ENCODE measurements around the gene CPSF3.

CPSF3 gene

GRCh38 chr2:9410108-9410507, 13.3 kb upstream of the CPSF3 start:
- Histone ChIP-seq H3K27ac (ENCODE audit: low read depth, low read length) (no peak overlapping the region), H3K9ac (ENCODE audit: low read length) (no peak overlapping the region), H3K4me1 (ENCODE audit: insufficient read depth, low read length) (peaks cover 16% of the 10 kb centered on the region), H3K4me3 (ENCODE audit: low read depth in 1 of 2, low read length in 2 of 2) (no peak overlapping the region), H3K36me3 (ENCODE audit: insufficient read depth, low read length) (peaks cover 29% of the 10 kb centered on the region), H3K27me3 (ENCODE audit: control insufficient read depth in 1 of 2, insufficient read depth in 2 of 2, low read length in 2 of 2) (no peaks in the 10 kb centered on the region), H3K9me3 (ENCODE audit: low read length) (no peaks in the 10 kb centered on the region)

GRCh38 chr2:9412781-9413180, 10.7 kb upstream of the CPSF3 start:
- Histone ChIP-seq H3K36me3 (ENCODE audit: insufficient read depth, low read length) (peaks cover 25% of the 10 kb centered on the region), H3K9me3 (ENCODE audit: low read length) (no peaks in the 10 kb centered on the region), H3K9ac (ENCODE audit: low read length) (no peak overlapping the region), H3K27ac (ENCODE audit: low read depth, low read length) (no peak overlapping the region), H3K4me3 (ENCODE audit: low read depth in 1 of 2, low read length in 2 of 2) (no peak overlapping the region), H3K4me1 (ENCODE audit: insufficient read depth, low read length) (peaks cover 4% of the 10 kb centered on the region), H3K27me3 (ENCODE audit: control insufficient read depth in 1 of 2, insufficient read depth in 2 of 2, low read length in 2 of 2) (no peaks in the 10 kb centered on the region)

- peaks cover 19% of the 10 kb centered on the region for H3K36me3 ChIP-seq (ENCODE audit: insufficient read depth, low read length)
- no peaks in the 10 kb centered on the region for H3K27me3 ChIP-seq (ENCODE audit: control insufficient read depth in 1 of 2, insufficient read depth in 2 of 2, low read length in 2 of 2)
- no peak overlapping the region for H3K4me3 ChIP-seq (ENCODE audit: low read depth in 1 of 2, low read length in 2 of 2)
- peaks cover 12% of the 10 kb centered on the region for H3K4me1 ChIP-seq (ENCODE audit: insufficient read depth, low read length)
- H3K9ac ChIP-seq (ENCODE audit: low read length) = no peak overlapping the region
- no peaks in the 10 kb centered on the region for H3K9me3 ChIP-seq (ENCODE audit: low read length)
- H3K27ac ChIP-seq (ENCODE audit: low read depth, low read length) = no peak overlapping the region
These were observed 7.8 kb upstream of the CPSF3 start for GRCh38 chr2:9415516-9416169.

- Histone ChIP-seq H3K27ac (ENCODE audit: low read depth, low read length) (no peak overlapping the region), H3K27me3 (ENCODE audit: control insufficient read depth in 1 of 2, insufficient read depth in 2 of 2, low read length in 2 of 2) (no peaks in the 10 kb centered on the region), H3K9ac (ENCODE audit: low read length) (no peak overlapping the region), H3K4me1 (ENCODE audit: insufficient read depth, low read length) (peaks cover 13% of the 10 kb centered on the region), H3K4me3 (ENCODE audit: low read depth in 1 of 2, low read length in 2 of 2) (no peak overlapping the region), H3K36me3 (ENCODE audit: insufficient read depth, low read length) (peaks cover 11% of the 10 kb centered on the region), H3K9me3 (ENCODE audit: low read length) (no peaks in the 10 kb centered on the region)
These were observed 7.0 kb upstream of the CPSF3 start for GRCh38 chr2:9416267-9416961.

GRCh38 chr2:9416962-9417316, 6.5 kb upstream of the CPSF3 start:
- no peak overlapping the region for H3K27ac ChIP-seq (ENCODE audit: low read depth, low read length)
- H3K27me3 ChIP-seq (ENCODE audit: control insufficient read depth in 1 of 2, insufficient read depth in 2 of 2, low read length in 2 of 2) = no peaks in the 10 kb centered on the region
- no peak overlapping the region for H3K9ac ChIP-seq (ENCODE audit: low read length)
- H3K4me1 ChIP-seq (ENCODE audit: insufficient read depth, low read length) = peaks cover 18% of the 10 kb centered on the region
- H3K36me3 ChIP-seq (ENCODE audit: insufficient read depth, low read length) = peaks cover 10% of the 10 kb centered on the region
- H3K4me3 ChIP-seq (ENCODE audit: low read depth in 1 of 2, low read length in 2 of 2) = no peak overlapping the region
- H3K9me3 ChIP-seq (ENCODE audit: low read length) = no peaks in the 10 kb centered on the region

- Histone ChIP-seq H3K4me1 (ENCODE audit: insufficient read depth, low read length) (peaks cover 22% of the 10 kb centered on the region), H3K27me3 (ENCODE audit: control insufficient read depth in 1 of 2, insufficient read depth in 2 of 2, low read length in 2 of 2) (no peaks in the 10 kb centered on the region), H3K4me3 (ENCODE audit: low read depth in 1 of 2, low read length in 2 of 2) (no peak overlapping the region), H3K9me3 (ENCODE audit: low read length) (no peaks in the 10 kb centered on the region), H3K36me3 (ENCODE audit: insufficient read depth, low read length) (peaks cover 10% of the 10 kb centered on the region), H3K27ac (ENCODE audit: low read depth, low read length) (no peak overlapping the region), H3K9ac (ENCODE audit: low read length) (no peak overlapping the region)
These were observed 5.7 kb upstream of the CPSF3 start for GRCh38 chr2:9417725-9418124.

GRCh38 chr2:9418746-9419145, 4.7 kb upstream of the CPSF3 start:
- H3K27ac ChIP-seq (ENCODE audit: low read depth, low read length) = no peak overlapping the region
- no peak overlapping the region for H3K9ac ChIP-seq (ENCODE audit: low read length)
- no peaks in the 10 kb centered on the region for H3K9me3 ChIP-seq (ENCODE audit: low read length)
- H3K4me1 ChIP-seq (ENCODE audit: insufficient read depth, low read length) = peaks cover 20% of the 10 kb centered on the region
- peaks cover 8% of the 10 kb centered on the region for H3K36me3 ChIP-seq (ENCODE audit: insufficient read depth, low read length)
- no peak overlapping the region for H3K4me3 ChIP-seq (ENCODE audit: low read depth in 1 of 2, low read length in 2 of 2)
- no peaks in the 10 kb centered on the region for H3K27me3 ChIP-seq (ENCODE audit: control insufficient read depth in 1 of 2, insufficient read depth in 2 of 2, low read length in 2 of 2)

GRCh38 chr2:9419541-9419940, 3.9 kb upstream of the CPSF3 start:
- Histone ChIP-seq H3K9ac (ENCODE audit: low read length) (no peak overlapping the region), H3K27ac (ENCODE audit: low read depth, low read length) (no peak overlapping the region), H3K4me1 (ENCODE audit: insufficient read depth, low read length) (peaks cover 25% of the 10 kb centered on the region)

GRCh38 chr2:9420495-9420894, 3.0 kb upstream of the CPSF3 start:
- Histone ChIP-seq H3K4me3 (ENCODE audit: low read depth in 1 of 2, low read length in 2 of 2) (no peak overlapping the region), H3K9ac (ENCODE audit: low read length) (no peak overlapping the region), H3K4me1 (ENCODE audit: insufficient read depth, low read length) (peaks cover 31% of the 10 kb centered on the region), H3K27ac (ENCODE audit: low read depth, low read length) (no peak overlapping the region), H3K36me3 (ENCODE audit: insufficient read depth, low read length) (peaks cover 3% of the 10 kb centered on the region), H3K27me3 (ENCODE audit: control insufficient read depth in 1 of 2, insufficient read depth in 2 of 2, low read length in 2 of 2) (no peaks in the 10 kb centered on the region), H3K9me3 (ENCODE audit: low read length) (no peaks in the 10 kb centered on the region)

More at GRCh38 chr2:9419541-9419940, 3.9 kb upstream of the CPSF3 start:
- Histone ChIP-seq H3K36me3 (ENCODE audit: insufficient read depth, low read length) (peaks cover 3% of the 10 kb centered on the region), H3K4me3 (ENCODE audit: low read depth in 1 of 2, low read length in 2 of 2) (no peak overlapping the region), H3K27me3 (ENCODE audit: control insufficient read depth in 1 of 2, insufficient read depth in 2 of 2, low read length in 2 of 2) (no peaks in the 10 kb centered on the region), H3K9me3 (ENCODE audit: low read length) (no peaks in the 10 kb centered on the region)

- Histone ChIP-seq H3K4me3 (ENCODE audit: low read depth in 1 of 2, low read length in 2 of 2) (peak overlapping the region; percentile 95 to 98), H3K36me3 (ENCODE audit: insufficient read depth, low read length) (no peaks in the 10 kb centered on the region), H3K4me1 (ENCODE audit: insufficient read depth, low read length) (peaks cover 31% of the 10 kb centered on the region), H3K27me3 (ENCODE audit: control insufficient read depth in 1 of 2, insufficient read depth in 2 of 2, low read length in 2 of 2) (no peaks in the 10 kb centered on the region), H3K9me3 (ENCODE audit: low read length) (no peaks in the 10 kb centered on the region), H3K9ac (ENCODE audit: low read length) (peak overlapping the region; percentile 75), H3K27ac (ENCODE audit: low read depth, low read length) (peak overlapping the region; percentile 92)
These were observed 944 bp upstream of the CPSF3 start for GRCh38 chr2:9422321-9423099.

GRCh38 chr2:9423922-9424272, 443 bp downstream of the CPSF3 start:
- peaks cover 31% of the 10 kb centered on the region for H3K4me1 ChIP-seq (ENCODE audit: insufficient read depth, low read length)

More at GRCh38 chr2:9423922-9424272, 443 bp downstream of the CPSF3 start:
- Histone ChIP-seq H3K36me3 (ENCODE audit: insufficient read depth, low read length) (no peaks in the 10 kb centered on the region), H3K4me3 (ENCODE audit: low read depth in 1 of 2, low read length in 2 of 2) (peak overlapping the region; percentile 95 to 98), H3K27me3 (ENCODE audit: control insufficient read depth in 1 of 2, insufficient read depth in 2 of 2, low read length in 2 of 2) (no peaks in the 10 kb centered on the region), H3K27ac (ENCODE audit: low read depth, low read length) (peak overlapping the region; percentile 92), H3K9me3 (ENCODE audit: low read length) (no peaks in the 10 kb centered on the region), H3K9ac (ENCODE audit: low read length) (peak overlapping the region; percentile 83)
